ENCODE data around the gene LRRC15. TPM values are rescaled to one million over a fixed set of nuclear protein-coding genes. Genes with fewer than 3 reads are reported as not detected.

Gene LRRC15
- total RNA-seq, 1 experiment from 2014 or later = not detected

GRCh38 chr3:194351952-194352536, 17.5 kb downstream of the LRRC15 start:
- CTCF ChIA-PET = no interaction called here
- H3K9me3 Mint-ChIP-seq (ENCODE audit: low read depth, unreplicated experiment) = no peaks in the 10 kb centered on the region
- H3K4me1 Mint-ChIP-seq (ENCODE audit: low read depth, unreplicated experiment) = no peaks in the 10 kb centered on the region
- H3K4me3 Mint-ChIP-seq (ENCODE audit: low read depth, unreplicated experiment) = no peak overlapping the region
- no peak overlapping the region for H3K27ac Mint-ChIP-seq (ENCODE audit: unreplicated experiment)
- DNase-seq = no peak
- BruUV-seq (replicated peaks) = no TSS peak
- peaks cover 16% of the 10 kb centered on the region for H3K27me3 Mint-ChIP-seq (ENCODE audit: unreplicated experiment)
- intact Hi-C loops (cut with micrococcal nuclease; ENCODE audit: unreplicated experiment) = no loop called here
- no peaks in the 10 kb centered on the region for H3K36me3 Mint-ChIP-seq (ENCODE audit: insufficient read depth, unreplicated experiment)
- TF ChIP-seq CTCF (IDR thresholded peaks at IDR 0.05; ENCODE audit: unreplicated experiment) = no peak

GRCh38 chr3:194351080-194351672, 18.4 kb downstream of the LRRC15 start, which contains the start of gene CPN2:
CPN2 (minus strand) TSS chr3:194351328; CDS start chr3:194342702, 8,626 bp downstream.
- BruUV-seq (replicated peaks) = no TSS peak
- intact Hi-C loops (cut with micrococcal nuclease; ENCODE audit: unreplicated experiment) = no loop called here
- no peak for DNase-seq
- no peaks in the 10 kb centered on the region for H3K9me3 Mint-ChIP-seq (ENCODE audit: low read depth, unreplicated experiment)
- CTCF ChIA-PET = interaction anchor here (0.6 to 1.5 kb wide), 7 partner anchors 17 to 686 kb away, joined by 3 to 5 read pairs (median 3); no protein-coding TSS in a partner anchor
- no peak within 1 kb of the TSS for H3K27ac Mint-ChIP-seq (ENCODE audit: unreplicated experiment)
- no peaks in the 10 kb centered on the region for H3K4me1 Mint-ChIP-seq (ENCODE audit: low read depth, unreplicated experiment)
- no peaks in the 10 kb centered on the region for H3K36me3 Mint-ChIP-seq (ENCODE audit: insufficient read depth, unreplicated experiment)
- H3K27me3 Mint-ChIP-seq (ENCODE audit: unreplicated experiment) = peaks cover 16% of the 10 kb centered on the region
- H3K4me3 Mint-ChIP-seq (ENCODE audit: low read depth, unreplicated experiment) = no peak within 1 kb of the TSS
- no peak for TF ChIP-seq CTCF (IDR thresholded peaks at IDR 0.05; ENCODE audit: unreplicated experiment)

- H3K9me3 Mint-ChIP-seq (ENCODE audit: low read depth, unreplicated experiment) = no peaks in the 10 kb centered on the region
- H3K36me3 Mint-ChIP-seq (ENCODE audit: insufficient read depth, unreplicated experiment) = peaks cover 2% of the 10 kb centered on the region
- intact Hi-C loops (cut with micrococcal nuclease; ENCODE audit: unreplicated experiment) = no loop called here
- no peak for TF ChIP-seq CTCF (IDR thresholded peaks at IDR 0.05; ENCODE audit: unreplicated experiment)
- BruUV-seq (replicated peaks) = no TSS peak
- H3K4me3 Mint-ChIP-seq (ENCODE audit: low read depth, unreplicated experiment) = no peak overlapping the region
- CTCF ChIA-PET = interaction anchor here (0.6 to 1.5 kb wide), 7 partner anchors 17 to 685 kb away, joined by 3 to 5 read pairs (median 3); no protein-coding TSS in a partner anchor
- peaks cover 16% of the 10 kb centered on the region for H3K27me3 Mint-ChIP-seq (ENCODE audit: unreplicated experiment)
- no peak for DNase-seq
- no peaks in the 10 kb centered on the region for H3K4me1 Mint-ChIP-seq (ENCODE audit: low read depth, unreplicated experiment)
- no peak overlapping the region for H3K27ac Mint-ChIP-seq (ENCODE audit: unreplicated experiment)
Measured at GRCh38 chr3:194350726-194351071, 18.8 kb downstream of the LRRC15 start.

- no peak overlapping the region for H3K4me3 Mint-ChIP-seq (ENCODE audit: low read depth, unreplicated experiment)
- H3K36me3 Mint-ChIP-seq (ENCODE audit: insufficient read depth, unreplicated experiment) = peaks cover 4% of the 10 kb centered on the region
- peaks cover 22% of the 10 kb centered on the region for H3K27me3 Mint-ChIP-seq (ENCODE audit: unreplicated experiment)
- intact Hi-C loops (cut with micrococcal nuclease; ENCODE audit: unreplicated experiment) = no loop called here
- no peak overlapping the region for H3K27ac Mint-ChIP-seq (ENCODE audit: unreplicated experiment)
- BruUV-seq (replicated peaks) = no TSS peak
- TF ChIP-seq CTCF (IDR thresholded peaks at IDR 0.05; ENCODE audit: unreplicated experiment) = no peak
- peaks cover 7% of the 10 kb centered on the region for H3K4me1 Mint-ChIP-seq (ENCODE audit: low read depth, unreplicated experiment)
- H3K9me3 Mint-ChIP-seq (ENCODE audit: low read depth, unreplicated experiment) = no peaks in the 10 kb centered on the region
- DNase-seq = no peak
- CTCF ChIA-PET = interaction anchor here (0.7 kb wide), 1 partner anchor 18 kb away, joined by 4 read pairs; no protein-coding TSS in a partner anchor
Measured at GRCh38 chr3:194348354-194348753, 21.2 kb downstream of the LRRC15 start.

Measured in Calu3 (cell line).